Naive B cell (primary cell): Measurements from ENCODE around the gene ZNF329. TPM values are rescaled to one million over a fixed set of nuclear protein-coding genes. Genes with fewer than 3 reads are reported as not detected.
A peak's percentile ranks its signal among the peaks of the same experiment; 100 is the strongest.

Source experiments
- ATAC-seq, 2 donors: fragments of 150-1000 bp; cut with Tn5 transposase; 2 replicates each; pipeline ENCODE4 v1.10.0; 2021; ENCODE audit warnings: low read depth in 2 of 2, mild to moderate bottlenecking in 2 of 2, moderate library complexity in 2 of 2
- DNase-seq: peaks from one replicate; pipeline ENCODE4 v3.0.0; 2022
- H3K27ac Mint-ChIP-seq, 6 donors: one replicate each; pipeline ENCODE4 v1.8.0; 2020 to 2022; ENCODE audit warnings: mild to moderate bottlenecking in 6 of 6, mixed read lengths in 6 of 6, moderate library complexity in 5 of 6, inconsistent platforms in 2 of 6
- H3K27me3 Mint-ChIP-seq, 3 donors: one replicate each; pipeline ENCODE4 v1.8.0; 2021 to 2022; ENCODE audit warnings: mixed read lengths in 3 of 3, mild to moderate bottlenecking in 1 of 3
- H3K36me3 Mint-ChIP-seq, 2 donors: one replicate each; pipeline ENCODE4 v1.8.0; 2020 to 2022; ENCODE audit warnings: mixed read lengths in 2 of 2, inconsistent platforms in 1 of 2, mild to moderate bottlenecking in 1 of 2
- H3K4me1 Mint-ChIP-seq, 3 donors: one replicate each; pipeline ENCODE4 v1.8.0; 2020 to 2022; ENCODE audit warnings: mixed read lengths in 3 of 3, inconsistent platforms in 1 of 3, mild to moderate bottlenecking in 1 of 3, moderate library complexity in 1 of 3
- H3K4me3 Mint-ChIP-seq, 8 donors: one replicate each; pipeline ENCODE4 v1.8.0; 2020 to 2022; ENCODE audit warnings: mild to moderate bottlenecking in 8 of 8, mixed read lengths in 8 of 8, moderate library complexity in 8 of 8, inconsistent platforms in 2 of 8
- H3K9me3 Mint-ChIP-seq, 7 donors: one replicate each; pipeline ENCODE4 v1.8.0; 2020 to 2022; ENCODE audit warnings: mixed read lengths in 7 of 7, mild to moderate bottlenecking in 5 of 7, inconsistent platforms in 2 of 7, moderate library complexity in 1 of 7
- polyA plus RNA-seq, 6 donors: library from polyadenylated mRNA; unstranded; fragments of 300-500 nt; fragmentation: Illumina TruSeq; gene quantifications; one replicate each; pipeline ENCODE4 v1.2.3, GENCODE V29; 2021; ENCODE audit warnings: low read depth in 6 of 6

The ZNF329 gene
- polyA plus RNA-seq, 6 donors from 2014 or later: 2.5 to 11.2 (median 5.6) TPM

GRCh38 chr19:58107778-58108545 lies 42.6 kb downstream of the ZNF329 start:
- peaks cover 15 to 87% (median 81%) of the 10 kb centered on the region in 7 donors for H3K9me3 Mint-ChIP-seq
- no peaks in the 10 kb centered on the region for H3K27me3 Mint-ChIP-seq
- H3K4me3 Mint-ChIP-seq: no peak overlapping the region
- H3K27ac Mint-ChIP-seq: no peak overlapping the region
- H3K36me3 Mint-ChIP-seq: peaks cover 5 to 41% of the 10 kb centered on the region in 2 donors
- DNase-seq (no peak), ATAC-seq (no peak)
- no peaks in the 10 kb centered on the region for H3K4me1 Mint-ChIP-seq

GRCh38 chr19:58098682-58098998 lies 51.9 kb downstream of the ZNF329 start:
- H3K4me1 Mint-ChIP-seq: peaks cover 24 to 36% (median 30%) of the 10 kb centered on the region in 3 donors
- peaks cover 5 to 28% (median 17%) of the 10 kb centered on the region in 7 donors for H3K9me3 Mint-ChIP-seq
- peaks cover 13 to 22% of the 10 kb centered on the region in 2 donors for H3K36me3 Mint-ChIP-seq
- peak overlapping the region; percentile 84 to 96 (median 94) for H3K4me3 Mint-ChIP-seq
- DNase-seq (no peak), ATAC-seq (no peak)
- H3K27ac Mint-ChIP-seq: peak overlapping the region; percentile 100
- H3K27me3 Mint-ChIP-seq: no peaks in the 10 kb centered on the region

- ATAC-seq (peak; percentile 87), DNase-seq (peak; percentile 100)
- peaks cover 0 to 22% (median 12%) of the 10 kb centered on the region in 7 donors for H3K9me3 Mint-ChIP-seq
- peaks cover 28 to 41% (median 31%) of the 10 kb centered on the region in 3 donors for H3K4me1 Mint-ChIP-seq
- H3K4me3 Mint-ChIP-seq: peak within 1 kb of the TSS; percentile 84 to 96 (median 94)
- H3K36me3 Mint-ChIP-seq: peaks cover 8 to 23% of the 10 kb centered on the region in 2 donors
- H3K27me3 Mint-ChIP-seq: no peaks in the 10 kb centered on the region
- H3K27ac Mint-ChIP-seq: peak within 1 kb of the TSS; percentile 100
Observed at GRCh38 chr19:58097781-58098681, 52.6 kb downstream of the ZNF329 start, which contains the start of gene ZSCAN18. Gene ZSCAN18, minus strand, starts transcription at chr19:58098231. Its CDS starts 7,964 bp downstream, at chr19:58090267.

GRCh38 chr19:58097349-58097748 lies 53.2 kb downstream of the ZNF329 start:
- ATAC-seq (no peak), DNase-seq (no peak)
- Mint-ChIP-seq H3K36me3 (peaks cover 6 to 24% of the 10 kb centered on the region in 2 donors), H3K4me1 (peaks cover 28 to 41% (median 36%) of the 10 kb centered on the region in 3 donors), H3K27ac (peak overlapping the region; percentile 100), H3K4me3 (peak overlapping the region; percentile 84 to 96 (median 90)), H3K9me3 (peaks cover 0 to 16% (median 10%) of the 10 kb centered on the region in 7 donors), H3K27me3 (no peaks in the 10 kb centered on the region)

- ATAC-seq (no peak), DNase-seq (no peak)
- Mint-ChIP-seq H3K9me3 (peaks cover 0 to 14% (median 10%) of the 10 kb centered on the region in 7 donors), H3K36me3 (peaks cover 3 to 24% of the 10 kb centered on the region in 2 donors), H3K4me1 (peaks cover 28 to 41% (median 40%) of the 10 kb centered on the region in 3 donors), H3K27ac (peak overlapping the region; percentile 93 to 100 (median 100)), H3K27me3 (no peaks in the 10 kb centered on the region), H3K4me3 (peak overlapping the region; percentile 80 to 94 (median 85))
Observed at GRCh38 chr19:58096884-58097283, 53.7 kb downstream of the ZNF329 start.

GRCh38 chr19:58095328-58095727 lies 55.3 kb downstream of the ZNF329 start:
- DNase-seq (no peak), ATAC-seq (no peak)
- H3K4me3 Mint-ChIP-seq: peak overlapping the region in 3 of 8 donors; percentile 20 to 84 (median 25)
- H3K27me3 Mint-ChIP-seq: no peaks in the 10 kb centered on the region
- peaks cover 28 to 42% (median 41%) of the 10 kb centered on the region in 3 donors for H3K4me1 Mint-ChIP-seq
- peaks cover 3 to 24% of the 10 kb centered on the region in 2 donors for H3K36me3 Mint-ChIP-seq
- peaks cover 0 to 11% (median 7%) of the 10 kb centered on the region in 7 donors for H3K9me3 Mint-ChIP-seq
- peak overlapping the region in 3 of 6 donors; percentile 33 to 100 (median 100) for H3K27ac Mint-ChIP-seq

- Mint-ChIP-seq H3K36me3 (peaks cover 0 to 17% of the 10 kb centered on the region in 2 donors), H3K27me3 (no peaks in the 10 kb centered on the region), H3K9me3 (peaks cover 0 to 5% (median under 1%) of the 10 kb centered on the region in 7 donors), H3K4me1 (peaks cover 21 to 33% (median 32%) of the 10 kb centered on the region in 3 donors), H3K4me3 (no peak overlapping the region), H3K27ac (peak overlapping the region in 2 of 6 donors; percentile 78 to 86)
- DNase-seq (no peak), ATAC-seq (no peak)
Observed at GRCh38 chr19:58093071-58093470, 57.5 kb downstream of the ZNF329 start.

GRCh38 chr19:58091251-58091995 lies 59.2 kb downstream of the ZNF329 start:
- ATAC-seq: no peak
- Mint-ChIP-seq H3K27me3 (no peaks in the 10 kb centered on the region), H3K4me1 (peaks cover 8 to 21% (median 17%) of the 10 kb centered on the region in 3 donors), H3K9me3 (peaks cover 0 to 7% (median 0%) of the 10 kb centered on the region in 7 donors), H3K27ac (peak overlapping the region in 5 of 6 donors; percentile 64 to 93 (median 83)), H3K4me3 (peak overlapping the region in 2 of 8 donors; percentile 56 to 68), H3K36me3 (peaks cover 0 to 15% of the 10 kb centered on the region in 2 donors)
- DNase-seq: no peak

- Mint-ChIP-seq H3K9me3 (peaks cover 0 to 7% (median 0%) of the 10 kb centered on the region in 7 donors), H3K4me3 (no peak overlapping the region)
Observed at GRCh38 chr19:58089846-58090245, 60.7 kb downstream of the ZNF329 start.

GRCh38 chr19:58088521-58089052 lies 62.0 kb downstream of the ZNF329 start:
- ATAC-seq: no peak
- Mint-ChIP-seq H3K4me3 (no peak overlapping the region), H3K9me3 (peaks cover 0 to 9% (median 4%) of the 10 kb centered on the region in 7 donors), H3K27ac (no peak overlapping the region), H3K4me1 (peaks cover 3 to 12% (median 5%) of the 10 kb centered on the region in 3 donors), H3K36me3 (peaks cover 6 to 7% of the 10 kb centered on the region in 2 donors), H3K27me3 (no peaks in the 10 kb centered on the region)
- DNase-seq: no peak

More at GRCh38 chr19:58089846-58090245, 60.7 kb downstream of the ZNF329 start:
- Mint-ChIP-seq H3K27me3 (no peaks in the 10 kb centered on the region), H3K4me1 (peaks cover 5 to 14% (median 6%) of the 10 kb centered on the region in 3 donors), H3K36me3 (peaks cover 0 to 8% of the 10 kb centered on the region in 2 donors), H3K27ac (peak overlapping the region in 2 of 6 donors; percentile 53 to 56)
- DNase-seq: no peak
- no peak for ATAC-seq

- Mint-ChIP-seq H3K9me3 (peaks cover 0 to 19% (median 8%) of the 10 kb centered on the region in 7 donors), H3K27me3 (no peaks in the 10 kb centered on the region), H3K36me3 (peaks cover 0 to 8% of the 10 kb centered on the region in 2 donors), H3K4me1 (peaks cover 0 to 4% (median 0%) of the 10 kb centered on the region in 3 donors), H3K4me3 (no peak overlapping the region), H3K27ac (no peak overlapping the region)
- ATAC-seq (no peak), DNase-seq (no peak)
Observed at GRCh38 chr19:58086825-58087710, 63.5 kb downstream of the ZNF329 start.
